ENCODE results near the gene XRN1. TPM values are rescaled to one million over a fixed set of nuclear protein-coding genes. Genes with fewer than 3 reads are reported as not detected.

XRN1 gene, protein sequence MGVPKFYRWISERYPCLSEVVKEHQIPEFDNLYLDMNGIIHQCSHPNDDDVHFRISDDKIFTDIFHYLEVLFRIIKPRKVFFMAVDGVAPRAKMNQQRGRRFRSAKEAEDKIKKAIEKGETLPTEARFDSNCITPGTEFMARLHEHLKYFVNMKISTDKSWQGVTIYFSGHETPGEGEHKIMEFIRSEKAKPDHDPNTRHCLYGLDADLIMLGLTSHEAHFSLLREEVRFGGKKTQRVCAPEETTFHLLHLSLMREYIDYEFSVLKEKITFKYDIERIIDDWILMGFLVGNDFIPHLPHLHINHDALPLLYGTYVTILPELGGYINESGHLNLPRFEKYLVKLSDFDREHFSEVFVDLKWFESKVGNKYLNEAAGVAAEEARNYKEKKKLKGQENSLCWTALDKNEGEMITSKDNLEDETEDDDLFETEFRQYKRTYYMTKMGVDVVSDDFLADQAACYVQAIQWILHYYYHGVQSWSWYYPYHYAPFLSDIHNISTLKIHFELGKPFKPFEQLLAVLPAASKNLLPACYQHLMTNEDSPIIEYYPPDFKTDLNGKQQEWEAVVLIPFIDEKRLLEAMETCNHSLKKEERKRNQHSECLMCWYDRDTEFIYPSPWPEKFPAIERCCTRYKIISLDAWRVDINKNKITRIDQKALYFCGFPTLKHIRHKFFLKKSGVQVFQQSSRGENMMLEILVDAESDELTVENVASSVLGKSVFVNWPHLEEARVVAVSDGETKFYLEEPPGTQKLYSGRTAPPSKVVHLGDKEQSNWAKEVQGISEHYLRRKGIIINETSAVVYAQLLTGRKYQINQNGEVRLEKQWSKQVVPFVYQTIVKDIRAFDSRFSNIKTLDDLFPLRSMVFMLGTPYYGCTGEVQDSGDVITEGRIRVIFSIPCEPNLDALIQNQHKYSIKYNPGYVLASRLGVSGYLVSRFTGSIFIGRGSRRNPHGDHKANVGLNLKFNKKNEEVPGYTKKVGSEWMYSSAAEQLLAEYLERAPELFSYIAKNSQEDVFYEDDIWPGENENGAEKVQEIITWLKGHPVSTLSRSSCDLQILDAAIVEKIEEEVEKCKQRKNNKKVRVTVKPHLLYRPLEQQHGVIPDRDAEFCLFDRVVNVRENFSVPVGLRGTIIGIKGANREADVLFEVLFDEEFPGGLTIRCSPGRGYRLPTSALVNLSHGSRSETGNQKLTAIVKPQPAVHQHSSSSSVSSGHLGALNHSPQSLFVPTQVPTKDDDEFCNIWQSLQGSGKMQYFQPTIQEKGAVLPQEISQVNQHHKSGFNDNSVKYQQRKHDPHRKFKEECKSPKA (N-terminal part only)
- polyA plus RNA-seq (2012; ENCODE audit: low read depth, missing spikeins), result 3.4 TPM

DNA sequence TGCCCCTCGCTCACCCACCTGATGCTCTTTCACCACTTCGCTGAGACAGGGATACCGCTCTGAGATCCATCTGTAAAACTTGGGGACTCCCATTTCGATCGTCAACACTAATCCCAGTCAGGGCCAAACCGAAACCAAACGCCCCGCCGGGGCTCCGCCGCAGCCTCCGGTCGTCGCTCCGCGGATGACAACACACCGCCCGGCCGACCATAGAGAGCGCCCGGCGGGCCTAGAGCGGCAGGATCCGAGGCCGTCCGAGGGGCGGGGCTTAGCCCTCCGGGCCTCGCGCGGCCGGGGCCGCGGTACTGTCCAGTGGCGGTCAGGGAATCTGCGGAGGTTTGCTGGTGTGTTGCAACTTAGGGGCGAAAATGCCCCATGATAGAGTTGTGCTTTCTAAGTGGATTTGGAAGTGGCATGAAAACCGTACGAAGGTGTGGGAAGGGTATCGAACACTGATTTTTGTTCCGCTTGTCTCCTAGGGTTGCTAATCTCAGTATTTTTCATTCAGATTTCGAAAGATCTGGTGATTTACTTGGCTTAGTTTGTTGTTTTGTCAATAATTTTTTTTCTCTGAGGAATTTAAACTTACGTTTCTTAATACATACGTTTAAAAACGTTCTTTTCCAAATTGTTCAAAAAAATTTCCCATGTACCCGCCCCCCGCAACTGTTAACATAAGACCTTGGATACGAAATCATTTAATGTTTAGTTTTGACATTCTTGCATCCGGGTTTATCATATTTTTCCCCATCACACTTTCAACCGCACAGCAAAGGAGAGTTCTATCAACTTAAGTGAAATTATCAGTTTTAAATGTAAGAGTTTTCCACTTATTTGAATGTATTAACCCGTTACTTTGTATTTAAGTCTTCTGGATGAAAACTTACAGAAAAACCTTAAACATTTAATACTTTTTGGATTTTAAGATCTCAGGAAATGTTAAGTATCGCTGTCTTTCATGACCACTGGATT, at the start of gene XRN1:
Gene XRN1, minus strand, starts transcription at position 186 of the 972 bp plus-strand sequence. Its CDS starts 93 bp downstream, at position 93.
- TF ChIP-seq SPI1 (IDR thresholded peaks at IDR 0.05; ENCODE audit: low read depth, low read length) (no peak), POLR2AphosphoS5 (IDR thresholded peaks at IDR 0.05; ENCODE audit: low read depth, low read length) (peak; percentile 80), POU2F2 (IDR thresholded peaks at IDR 0.05; ENCODE audit: low read depth, low read length) (0 out of 2 replicates have a peak, but pooled peaks have one; percentile 36), PAX5 (IDR thresholded peaks at IDR 0.05; ENCODE audit: insufficient read depth, low read length, severe bottlenecking) (no peak), POLR2A (IDR thresholded peaks at IDR 0.05; ENCODE audit: low read depth, low read length) (peak; percentile 91), TAF1 (IDR thresholded peaks at IDR 0.05; ENCODE audit: low read depth, low read length) (peak; percentile 95)
- peak; percentile 95 for DNase-seq (ENCODE audit: insufficient read length, low spot score)
- FAIRE-seq, result peak; percentile 92

DNA sequence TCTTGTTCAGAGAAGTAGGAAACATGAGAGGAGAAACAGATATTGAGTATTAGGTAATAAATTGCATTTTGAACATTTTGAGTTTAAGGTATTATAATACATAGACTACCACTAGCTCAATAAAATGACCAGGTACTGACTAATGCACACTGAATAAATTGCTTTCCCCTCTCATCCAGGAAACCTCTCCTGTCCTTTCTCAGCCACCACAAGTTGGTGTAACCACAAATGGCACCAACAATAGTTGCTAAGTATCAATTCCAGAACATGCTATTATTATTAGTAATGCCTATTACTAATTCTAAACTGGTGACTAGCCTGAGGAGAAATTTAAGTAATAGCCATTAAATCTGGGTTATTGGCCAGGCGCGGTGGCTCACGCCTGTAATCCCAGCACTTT, 47.3 kb upstream of the XRN1 start:
- FAIRE-seq (no peak), DNase-seq (ENCODE audit: insufficient read length, low spot score) (no peak)
- TF ChIP-seq TAF1 (IDR thresholded peaks at IDR 0.05; ENCODE audit: low read depth, low read length) (no peak), POU2F2 (IDR thresholded peaks at IDR 0.05; ENCODE audit: low read depth, low read length) (no peak), POLR2AphosphoS5 (IDR thresholded peaks at IDR 0.05; ENCODE audit: low read depth, low read length) (no peak), SPI1 (IDR thresholded peaks at IDR 0.05; ENCODE audit: low read depth, low read length) (no peak), PAX5 (IDR thresholded peaks at IDR 0.05; ENCODE audit: insufficient read depth, low read length, severe bottlenecking) (no peak), POLR2A (IDR thresholded peaks at IDR 0.05; ENCODE audit: low read depth, low read length) (no peak)

DNA sequence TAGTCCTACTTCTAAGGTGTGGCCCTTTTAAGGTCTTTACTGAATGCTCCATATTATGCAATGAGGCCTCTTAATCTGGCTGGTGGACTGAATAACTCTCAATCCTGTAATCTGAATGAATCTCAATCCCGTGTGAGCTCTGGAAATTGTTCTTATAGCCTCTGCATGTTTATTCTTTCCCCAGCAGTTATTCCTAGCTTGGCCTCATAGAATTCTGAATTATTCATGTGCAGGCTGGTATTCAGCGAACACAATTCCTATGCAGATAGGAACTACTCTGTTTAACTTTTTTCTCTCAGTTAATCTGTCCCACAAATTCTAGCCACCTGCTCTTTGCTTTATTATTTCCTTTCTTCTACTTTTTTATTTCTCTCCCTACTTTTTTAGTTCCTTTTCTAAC, 44.3 kb upstream of the XRN1 start:
- no peak for DNase-seq (ENCODE audit: insufficient read length, low spot score)
- no peak for FAIRE-seq
- TF ChIP-seq POLR2A (IDR thresholded peaks at IDR 0.05; ENCODE audit: low read depth, low read length), result no peak
- TF ChIP-seq PAX5 (IDR thresholded peaks at IDR 0.05; ENCODE audit: insufficient read depth, low read length, severe bottlenecking), result no peak
- TF ChIP-seq POU2F2 (IDR thresholded peaks at IDR 0.05; ENCODE audit: low read depth, low read length), result no peak
- no peak for TF ChIP-seq TAF1 (IDR thresholded peaks at IDR 0.05; ENCODE audit: low read depth, low read length)
- no peak for TF ChIP-seq SPI1 (IDR thresholded peaks at IDR 0.05; ENCODE audit: low read depth, low read length)

DNA sequence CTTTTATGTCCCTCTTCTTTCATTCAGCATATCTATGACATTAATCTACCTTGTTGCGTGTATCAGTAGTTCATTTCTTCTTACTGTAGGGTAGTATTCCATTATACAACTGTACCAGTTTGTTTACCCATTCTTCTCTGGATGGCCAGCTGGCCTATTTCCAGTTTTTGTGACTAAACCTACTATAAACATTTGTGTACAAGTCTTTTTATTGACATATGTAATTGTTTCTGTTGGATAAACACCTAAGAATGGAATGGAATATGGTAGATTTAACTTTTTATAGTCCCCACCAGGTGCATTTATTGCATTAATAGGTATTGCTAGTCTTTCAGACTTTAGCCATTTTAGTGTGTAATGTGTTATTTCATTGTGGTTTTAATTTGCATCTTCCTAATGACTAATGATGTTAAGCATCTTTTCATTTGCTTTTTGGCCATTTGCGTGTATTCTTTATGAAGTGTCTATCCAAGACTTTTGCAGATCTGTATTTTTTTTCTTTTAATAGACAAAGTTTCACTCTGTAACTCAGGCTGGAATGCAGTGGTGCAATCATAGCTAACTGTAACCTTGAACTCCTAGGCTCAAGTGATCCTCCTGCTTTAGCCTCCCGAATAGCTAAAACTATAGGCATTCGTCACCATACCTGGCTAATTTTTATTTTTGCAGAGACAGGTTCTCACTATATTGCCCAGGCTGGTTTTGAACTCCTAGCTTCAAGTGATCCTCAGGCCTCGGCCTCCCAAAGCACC, 41.9 kb upstream of the XRN1 start:
- DNase-seq (ENCODE audit: insufficient read length, low spot score), result no peak
- no peak for TF ChIP-seq POLR2AphosphoS5 (IDR thresholded peaks at IDR 0.05; ENCODE audit: low read depth, low read length)
- no peak for TF ChIP-seq POLR2A (IDR thresholded peaks at IDR 0.05; ENCODE audit: low read depth, low read length)
- no peak for TF ChIP-seq PAX5 (IDR thresholded peaks at IDR 0.05; ENCODE audit: insufficient read depth, low read length, severe bottlenecking)
- no peak for TF ChIP-seq TAF1 (IDR thresholded peaks at IDR 0.05; ENCODE audit: low read depth, low read length)
- TF ChIP-seq SPI1 (IDR thresholded peaks at IDR 0.05; ENCODE audit: low read depth, low read length), result no peak
- no peak for TF ChIP-seq POU2F2 (IDR thresholded peaks at IDR 0.05; ENCODE audit: low read depth, low read length)
- FAIRE-seq, result no peak

DNA sequence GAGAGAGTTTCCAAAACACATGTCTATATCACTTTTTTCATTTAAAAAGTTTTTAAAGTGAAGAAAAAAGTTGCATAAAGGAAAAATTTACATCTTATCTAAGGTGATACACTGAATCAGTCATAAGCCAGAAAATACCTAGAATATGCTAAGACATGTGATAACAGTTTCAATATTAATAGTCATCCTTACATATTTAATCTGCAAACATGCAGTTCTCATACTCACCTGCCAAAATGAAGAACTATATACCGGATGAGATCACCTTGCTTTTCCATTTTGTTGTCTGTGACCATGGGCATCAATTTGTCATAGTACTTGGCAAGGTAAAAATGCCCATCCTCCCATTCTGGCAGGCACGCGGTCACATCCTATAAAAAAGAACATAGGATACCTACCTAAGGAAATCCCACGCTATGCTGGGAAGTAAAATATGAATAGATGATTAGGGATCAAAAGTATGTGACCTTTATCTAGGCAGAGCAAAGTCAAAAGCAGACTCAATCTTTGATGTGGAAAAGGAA, 37.1 kb upstream of the XRN1 start:
- FAIRE-seq (no peak), DNase-seq (ENCODE audit: insufficient read length, low spot score) (no peak)
- TF ChIP-seq POLR2A (IDR thresholded peaks at IDR 0.05; ENCODE audit: low read depth, low read length) (no peak), POU2F2 (IDR thresholded peaks at IDR 0.05; ENCODE audit: low read depth, low read length) (no peak), TAF1 (IDR thresholded peaks at IDR 0.05; ENCODE audit: low read depth, low read length) (no peak), SPI1 (IDR thresholded peaks at IDR 0.05; ENCODE audit: low read depth, low read length) (no peak), POLR2AphosphoS5 (IDR thresholded peaks at IDR 0.05; ENCODE audit: low read depth, low read length) (no peak), PAX5 (IDR thresholded peaks at IDR 0.05; ENCODE audit: insufficient read depth, low read length, severe bottlenecking) (no peak)

DNA sequence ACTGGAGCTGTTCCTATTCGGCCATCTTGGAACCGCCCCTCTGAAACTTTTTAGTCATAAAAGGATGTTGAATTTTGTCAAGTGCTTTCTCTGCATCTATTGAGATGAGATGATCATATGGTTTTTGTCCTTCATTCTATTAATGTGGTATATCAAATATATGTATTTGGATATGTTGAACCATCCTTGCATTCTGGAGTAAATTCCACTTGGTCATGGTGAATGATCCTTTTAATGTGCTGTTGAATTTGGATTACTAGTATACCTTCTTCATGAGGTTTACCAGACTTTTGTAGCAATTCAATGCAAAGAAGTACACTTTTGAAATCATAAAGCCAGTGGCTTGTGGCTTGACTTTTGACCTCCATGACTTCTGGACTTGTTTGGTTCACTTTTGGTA, 33.4 kb upstream of the XRN1 start:
- TF ChIP-seq TAF1 (IDR thresholded peaks at IDR 0.05; ENCODE audit: low read depth, low read length), result no peak
- no peak for FAIRE-seq
- DNase-seq (ENCODE audit: insufficient read length, low spot score), result no peak

DNA sequence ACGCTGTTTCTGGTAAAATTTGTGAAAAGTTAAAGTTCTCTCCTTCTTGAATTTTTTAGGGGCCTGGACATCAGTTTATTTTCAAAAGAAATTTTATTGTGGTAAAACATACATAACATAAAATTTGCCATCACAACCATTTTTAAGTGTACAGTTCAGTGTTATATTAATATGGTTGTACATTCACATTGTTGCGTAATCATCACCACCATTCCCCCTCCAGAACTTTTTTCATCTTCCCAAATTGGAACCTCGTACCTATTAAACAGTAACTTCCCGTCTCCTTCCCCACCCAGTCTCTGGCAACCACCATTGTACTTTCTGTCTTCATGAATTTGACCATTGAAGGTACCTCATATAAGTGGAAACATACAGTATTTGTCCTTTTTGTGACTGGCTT, 23.0 kb upstream of the XRN1 start:
- DNase-seq (ENCODE audit: insufficient read length, low spot score) (no peak), FAIRE-seq (peak; percentile 35)
- TF ChIP-seq POLR2AphosphoS5 (IDR thresholded peaks at IDR 0.05; ENCODE audit: low read depth, low read length) (no peak), POLR2A (IDR thresholded peaks at IDR 0.05; ENCODE audit: low read depth, low read length) (no peak), PAX5 (IDR thresholded peaks at IDR 0.05; ENCODE audit: insufficient read depth, low read length, severe bottlenecking) (no peak), TAF1 (IDR thresholded peaks at IDR 0.05; ENCODE audit: low read depth, low read length) (no peak), POU2F2 (IDR thresholded peaks at IDR 0.05; ENCODE audit: low read depth, low read length) (no peak), SPI1 (IDR thresholded peaks at IDR 0.05; ENCODE audit: low read depth, low read length) (no peak)

Data from GM12891 (cell line).